Skeletal muscle tissue (tissue), 4 donors: ENCODE results near the gene CHCHD6. TPM values are rescaled to one million over a fixed set of nuclear protein-coding genes. Genes with fewer than 3 reads are reported as not detected.

Source experiments
- H3K27ac ChIP-seq: one replicate; pipeline ENCODE4 v1.7.0; 2013; ENCODE audit warnings: mild to moderate bottlenecking, low read depth, low read length, inconsistent platforms
- H3K27me3 ChIP-seq, 3 donors: one replicate each; pipeline ENCODE4 v1.7.0; 2013; ENCODE audit warnings: low read length in 3 of 3; ENCODE audit not compliant: control insufficient read depth in 3 of 3, insufficient read depth in 3 of 3
- H3K36me3 ChIP-seq, 3 donors: one replicate each; pipeline ENCODE4 v1.7.0; 2013; ENCODE audit warnings: low read length in 3 of 3; ENCODE audit not compliant: control insufficient read depth in 3 of 3, insufficient read depth in 3 of 3
- H3K4me1 ChIP-seq, 3 donors: one replicate each; pipeline ENCODE4 v1.7.0; 2013; ENCODE audit warnings: low read length in 3 of 3, mild to moderate bottlenecking in 3 of 3; ENCODE audit not compliant: control insufficient read depth in 3 of 3, insufficient read depth in 3 of 3
- H3K4me3 ChIP-seq, 3 donors: one replicate each; pipeline ENCODE4 v1.7.0; 2013; ENCODE audit warnings: low read length in 3 of 3
- H3K9ac ChIP-seq, 3 donors: one replicate each; pipeline ENCODE4 v1.7.0; 2013; ENCODE audit warnings: low read length in 3 of 3, mild to moderate bottlenecking in 3 of 3, moderate library complexity in 2 of 3, low read depth in 1 of 3
- H3K9me3 ChIP-seq, 3 donors: one replicate each; pipeline ENCODE4 v1.7.0; 2013; ENCODE audit warnings: low read length in 3 of 3; ENCODE audit not compliant: control insufficient read depth in 3 of 3
- total RNA-seq: library from RNA; depleted of rRNA; stranded (reverse); fragments of >200 nt; gene quantifications from one replicate; pipeline ENCODE4 v1.2.3, GENCODE V29; 2014
- donor health status: Osteomylitis.

CHCHD6 gene
- total RNA-seq, 1 donor from 2014 or later, result 8.9 TPM

DNA sequence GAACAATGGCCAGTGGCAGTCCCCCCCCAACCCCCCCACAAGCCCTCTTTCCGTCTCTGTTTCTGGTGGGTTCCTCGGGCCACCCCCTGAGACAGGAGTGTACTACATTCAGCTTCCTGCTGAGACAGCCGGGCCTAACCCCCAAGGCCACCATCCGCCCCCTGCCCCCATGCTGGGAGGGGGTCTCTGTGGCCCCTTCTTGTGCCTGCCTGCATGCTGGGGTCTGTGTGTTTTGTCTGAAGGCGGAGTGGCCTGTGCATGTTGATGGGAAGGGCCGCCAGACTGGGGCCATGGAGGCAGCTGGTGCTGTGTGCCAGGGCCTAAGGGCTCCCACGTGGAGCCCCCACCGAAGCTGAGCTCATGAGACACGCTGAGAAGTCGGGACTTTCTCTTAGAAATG lies 305.5 kb downstream of the CHCHD6 start:
- H3K4me3 ChIP-seq, result no peak overlapping the region
- no peak overlapping the region for H3K27ac ChIP-seq
- no peaks in the 10 kb centered on the region for H3K9me3 ChIP-seq
- peaks cover 17 to 26% (median 25%) of the 10 kb centered on the region in 3 donors for H3K36me3 ChIP-seq
- peaks cover 0 to 10% (median 4%) of the 10 kb centered on the region in 3 donors for H3K4me1 ChIP-seq
- H3K27me3 ChIP-seq, result no peaks in the 10 kb centered on the region
- no peak overlapping the region for H3K9ac ChIP-seq

Other genes with a start within 250 kb of the CHCHD6 start
- gene ZXDC, start 228.3 kb upstream of the CHCHD6 start, total RNA-seq, result 18.8 TPM
- gene UROC1, start 186.5 kb upstream of the CHCHD6 start, total RNA-seq, result not detected
- gene CHST13, start 180.1 kb upstream of the CHCHD6 start, total RNA-seq, result not detected
- under 0.01 TPM for gene C3orf22, start 145.3 kb upstream of the CHCHD6 start, total RNA-seq
- 16.2 TPM for gene TXNRD3, start 49.1 kb upstream of the CHCHD6 start, total RNA-seq